ENCODE data around the gene KCNA4.
"Not testable (repeated sequence)": the region's sequence is repeated elsewhere in the genome, so short reads cannot be mapped to it uniquely, and the experiment has no call there.

KCNA4 gene

GRCh38 chr11:30000986-30001750 lies 15.7 kb downstream of the KCNA4 start:
- H3K4me3 ChIP-seq (ENCODE audit: low read depth, low read length): no peak overlapping the region

- no peak overlapping the region for H3K4me3 ChIP-seq (ENCODE audit: low read depth, low read length)
These were observed 20.8 kb downstream of the KCNA4 start for GRCh38 chr11:29996016-29996415.

GRCh38 chr11:29989174-29989970 lies 27.5 kb downstream of the KCNA4 start:
- no peak overlapping the region for H3K4me3 ChIP-seq (ENCODE audit: low read depth, low read length)

- H3K4me3 ChIP-seq (ENCODE audit: low read depth, low read length): no peak overlapping the region
These were observed 31.6 kb downstream of the KCNA4 start for GRCh38 chr11:29985248-29985647.

DNA sequence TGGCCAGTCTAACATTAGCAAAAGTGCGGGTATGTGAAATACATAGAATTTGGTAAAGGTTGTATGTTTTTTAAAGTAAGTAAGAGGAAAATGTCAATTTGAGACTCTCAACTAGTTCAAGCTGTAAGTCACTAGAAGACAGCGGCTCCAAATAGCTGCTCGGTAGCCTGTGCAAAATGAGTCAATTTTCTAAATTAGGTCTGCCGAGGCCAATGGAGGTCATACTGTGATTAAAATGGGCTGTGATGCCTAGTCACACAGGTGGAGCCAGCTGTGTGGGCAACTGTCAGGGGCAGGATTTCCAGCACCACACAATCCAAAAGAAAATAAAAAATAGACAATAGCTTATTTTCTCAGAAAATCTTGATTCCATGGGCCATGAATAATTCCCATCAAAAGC lies 32.3 kb downstream of the KCNA4 start:
- no peak overlapping the region for H3K4me3 ChIP-seq (ENCODE audit: low read depth, low read length)

- H3K4me3 ChIP-seq (ENCODE audit: low read depth, low read length): no peak overlapping the region
These were observed 38.3 kb downstream of the KCNA4 start for GRCh38 chr11:29978549-29978948.

DNA sequence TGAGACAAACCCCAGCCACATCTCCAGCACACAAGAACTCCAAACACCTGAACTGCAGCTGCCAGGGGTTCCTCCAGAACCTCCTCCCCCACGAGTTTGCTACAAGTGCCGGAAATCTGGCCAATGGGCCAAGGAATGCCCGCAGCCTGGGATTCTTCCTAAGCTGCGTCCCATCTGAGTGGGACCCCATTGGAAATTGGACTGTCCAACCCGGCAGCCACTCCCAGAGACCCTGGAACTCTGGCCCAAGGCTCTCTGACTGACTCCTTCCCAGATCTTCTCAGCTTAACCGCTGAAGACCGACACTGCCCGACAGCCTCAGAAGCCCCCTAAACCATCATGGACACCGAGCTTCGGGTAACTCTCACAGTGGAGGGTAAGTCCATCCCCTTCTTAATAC lies 41.2 kb downstream of the KCNA4 start:
- not testable (repeated sequence) for H3K4me3 ChIP-seq (ENCODE audit: low read depth, low read length)

DNA sequence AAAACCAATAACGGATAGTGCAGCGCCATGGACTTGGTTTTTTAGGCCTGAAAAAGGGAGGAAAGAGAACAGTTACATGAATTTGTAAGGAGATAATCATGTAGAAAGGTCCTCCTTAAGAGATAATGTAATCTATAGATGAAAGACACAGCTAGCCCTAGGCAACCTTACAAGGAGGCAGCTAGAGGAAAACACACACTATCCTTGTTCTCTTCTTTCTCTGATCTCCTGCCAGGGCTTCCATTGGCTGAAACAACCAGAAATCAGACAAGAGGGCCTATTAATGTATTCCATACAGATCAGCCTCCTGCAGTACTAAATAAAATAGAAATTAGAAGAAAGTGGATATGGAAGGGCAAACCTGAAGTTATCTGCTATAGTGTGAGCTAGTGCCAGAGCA lies 53.0 kb downstream of the KCNA4 start:
- H3K4me3 ChIP-seq (ENCODE audit: low read depth, low read length): no peak overlapping the region

DNA sequence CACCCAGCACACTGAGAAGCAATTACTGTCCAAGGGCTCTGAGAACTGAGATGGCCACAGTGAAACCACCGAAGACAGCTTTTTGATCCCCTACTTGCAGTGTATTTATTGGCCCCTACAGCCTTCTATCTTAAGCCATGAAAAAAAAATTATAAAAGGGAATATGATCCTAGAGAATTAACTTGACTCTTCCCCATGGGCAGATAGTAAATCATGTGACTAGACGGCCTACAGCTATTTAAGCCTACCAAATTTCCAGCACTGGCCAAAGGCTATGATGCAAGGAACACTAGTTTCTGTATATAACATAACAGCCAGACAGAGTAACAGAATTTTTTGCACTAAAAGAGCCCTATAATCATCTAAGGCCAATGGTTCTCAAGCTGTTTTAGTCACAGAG lies 53.8 kb downstream of the KCNA4 start:
- no peak overlapping the region for H3K4me3 ChIP-seq (ENCODE audit: low read depth, low read length)

DNA sequence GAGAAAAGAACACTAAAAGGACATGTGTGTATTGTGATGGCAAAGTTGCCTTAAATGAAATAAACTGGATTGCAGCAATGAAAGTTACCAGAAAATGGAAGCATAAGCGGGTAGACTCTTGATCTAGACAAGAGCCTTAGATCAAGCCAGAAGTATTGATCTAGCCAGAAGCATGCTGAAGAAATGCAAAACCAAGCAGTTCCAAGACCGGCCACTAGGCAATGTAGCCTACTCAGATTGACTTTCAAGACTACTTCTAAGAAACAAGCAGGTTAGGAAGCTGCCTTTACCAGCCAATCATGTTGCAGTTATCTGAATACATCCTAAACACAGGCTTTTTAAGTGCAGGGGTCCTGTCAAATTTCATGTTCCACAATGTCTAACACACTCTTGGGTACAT lies 54.6 kb downstream of the KCNA4 start:
- no peak overlapping the region for H3K4me3 ChIP-seq (ENCODE audit: low read depth, low read length)
